Kidney epithelial cell (primary cell): ENCODE results near the gene EIF4ENIF1. TPM values are rescaled to one million over a fixed set of nuclear protein-coding genes. Genes with fewer than 3 reads are reported as not detected.
"Not testable (repeated sequence)": the region's sequence is repeated elsewhere in the genome, so short reads cannot be mapped to it uniquely, and the experiment has no call there.

Source experiments
- DNase-seq: peaks from one replicate; pipeline ENCODE4 v3.0.0-alpha.2; 2010; ENCODE audit warnings: low read depth
- H3K27me3 ChIP-seq: 2 replicates; pipeline ENCODE4 v1.6.0; 2011; ENCODE audit warnings: low read length; ENCODE audit not compliant: control insufficient read depth, insufficient read depth
- H3K36me3 ChIP-seq: 2 replicates; pipeline ENCODE4 v1.5.1; 2011; ENCODE audit warnings: low read length; ENCODE audit not compliant: control insufficient read depth, insufficient read depth
- H3K4me3 ChIP-seq: 2 replicates; pipeline ENCODE4 v1.5.1; 2011; ENCODE audit warnings: low read depth, mild to moderate bottlenecking, control low read depth, low read length
- total RNA-seq: library from RNA; depleted of rRNA; stranded (reverse); fragments of >200 nt; gene quantifications from 2 replicates; pipeline ENCODE4 v1.2.3, GENCODE V29; 2015
- TF ChIP-seq, protein P1 (sequence below): IDR thresholded peaks from 2 replicates; pipeline ENCODE4 v1.5.1; 2011; ENCODE audit warnings: mild to moderate bottlenecking, moderate library complexity, low read length, control low read depth, inconsistent platforms; ENCODE audit not compliant: insufficient read depth, poor library complexity, severe bottlenecking

EIF4ENIF1 gene
- total RNA-seq, 1 donor from 2014 or later = 11.9 TPM

- Histone ChIP-seq H3K4me3 (peak within 1 kb of the TSS; percentile 74), H3K27me3 (no peaks in the 10 kb centered on the region), H3K36me3 (no peaks in the 10 kb centered on the region)
- TF ChIP-seq, protein P1, sequence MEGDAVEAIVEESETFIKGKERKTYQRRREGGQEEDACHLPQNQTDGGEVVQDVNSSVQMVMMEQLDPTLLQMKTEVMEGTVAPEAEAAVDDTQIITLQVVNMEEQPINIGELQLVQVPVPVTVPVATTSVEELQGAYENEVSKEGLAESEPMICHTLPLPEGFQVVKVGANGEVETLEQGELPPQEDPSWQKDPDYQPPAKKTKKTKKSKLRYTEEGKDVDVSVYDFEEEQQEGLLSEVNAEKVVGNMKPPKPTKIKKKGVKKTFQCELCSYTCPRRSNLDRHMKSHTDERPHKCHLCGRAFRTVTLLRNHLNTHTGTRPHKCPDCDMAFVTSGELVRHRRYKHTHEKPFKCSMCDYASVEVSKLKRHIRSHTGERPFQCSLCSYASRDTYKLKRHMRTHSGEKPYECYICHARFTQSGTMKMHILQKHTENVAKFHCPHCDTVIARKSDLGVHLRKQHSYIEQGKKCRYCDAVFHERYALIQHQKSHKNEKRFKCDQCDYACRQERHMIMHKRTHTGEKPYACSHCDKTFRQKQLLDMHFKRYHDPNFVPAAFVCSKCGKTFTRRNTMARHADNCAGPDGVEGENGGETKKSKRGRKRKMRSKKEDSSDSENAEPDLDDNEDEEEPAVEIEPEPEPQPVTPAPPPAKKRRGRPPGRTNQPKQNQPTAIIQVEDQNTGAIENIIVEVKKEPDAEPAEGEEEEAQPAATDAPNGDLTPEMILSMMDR = peak; percentile 17
- no peak for DNase-seq
These were observed 6.5 kb upstream of the EIF4ENIF1 start, which contains the start of gene SFI1 for GRCh38 chr22:31496007-31496734. Gene SFI1 (plus strand): TSS chr22:31496536. CDS start chr22:31508285, 11,749 bp downstream.

- Histone ChIP-seq H3K4me3 (no peak overlapping the region), H3K27me3 (no peaks in the 10 kb centered on the region), H3K36me3 (no peaks in the 10 kb centered on the region)
- DNase-seq = no peak
- TF ChIP-seq, protein P1 = no peak
These were observed 5.7 kb upstream of the EIF4ENIF1 start for GRCh38 chr22:31495343-31495742.

DNA sequence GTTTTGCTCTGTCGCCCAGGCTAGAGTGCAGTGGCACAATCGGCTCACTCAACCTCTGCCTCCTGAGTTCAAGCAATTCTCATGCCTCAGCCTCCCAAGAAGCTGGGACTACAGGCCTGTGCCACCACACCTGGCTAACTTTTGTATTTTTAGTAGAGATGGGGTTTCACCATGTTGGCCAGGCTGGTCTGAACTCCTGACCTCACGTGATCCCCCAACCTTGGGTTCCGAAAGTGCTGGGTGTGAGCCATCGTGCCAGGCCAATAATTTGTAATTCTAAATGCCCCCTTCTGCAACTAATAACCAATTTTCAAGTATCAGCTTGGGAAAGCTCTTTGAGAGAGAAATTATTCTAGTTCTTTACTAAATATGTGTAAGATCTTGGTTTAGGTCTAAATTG, 3.7 kb upstream of the EIF4ENIF1 start:
- not testable (repeated sequence) for H3K27me3 ChIP-seq, H3K4me3 ChIP-seq, H3K36me3 ChIP-seq, DNase-seq

DNA sequence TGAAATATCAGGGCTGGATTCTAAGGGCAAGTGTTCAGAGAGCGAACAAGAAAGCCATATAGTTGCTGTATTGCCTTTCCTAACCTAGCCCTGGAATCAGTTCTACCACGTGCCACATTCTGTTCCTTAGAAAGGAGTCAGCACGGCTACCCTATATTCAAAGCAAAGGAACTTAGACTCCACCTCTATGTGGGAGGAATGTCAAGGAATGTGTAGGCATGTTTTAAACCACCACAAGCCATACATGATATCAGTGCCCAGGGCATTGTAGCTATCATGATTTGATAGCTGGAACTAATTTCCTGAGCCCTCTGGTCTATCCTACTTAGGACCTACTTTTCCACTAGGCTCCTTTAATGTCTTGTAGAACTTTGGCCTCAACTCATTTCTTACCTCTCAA, 2.5 kb upstream of the EIF4ENIF1 start:
- no peak for DNase-seq
- no peaks in the 10 kb centered on the region for H3K36me3 ChIP-seq
- no peak overlapping the region for H3K4me3 ChIP-seq
- TF ChIP-seq, protein P1 = no peak
- no peaks in the 10 kb centered on the region for H3K27me3 ChIP-seq

GRCh38 chr22:31491218-31491962, 1.7 kb upstream of the EIF4ENIF1 start:
- Histone ChIP-seq H3K4me3 (no peak overlapping the region), H3K27me3 (no peaks in the 10 kb centered on the region), H3K36me3 (no peaks in the 10 kb centered on the region)
- TF ChIP-seq, protein P1 = no peak
- DNase-seq = no peak

DNA sequence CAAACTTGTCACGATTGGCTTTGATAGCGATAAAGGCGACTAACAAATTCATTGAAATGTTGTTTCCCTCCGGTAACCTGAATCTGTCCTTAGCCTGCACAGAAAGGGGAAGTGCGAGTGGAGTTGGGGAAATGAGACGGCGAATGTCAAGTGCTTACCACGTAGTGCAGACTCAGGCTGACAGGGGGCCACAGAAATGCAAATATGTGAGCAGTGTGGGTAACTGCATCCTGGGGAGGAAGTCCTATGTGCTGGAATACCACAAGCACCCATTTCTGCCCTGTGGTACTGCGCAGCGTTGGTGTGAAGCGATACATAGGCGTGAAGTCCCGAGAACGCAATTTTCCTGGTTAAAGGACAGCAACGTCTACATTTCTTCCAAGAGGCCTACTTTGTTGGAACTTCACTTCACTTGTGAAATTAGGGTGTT, 869 bp upstream of the EIF4ENIF1 start:
- no peaks in the 10 kb centered on the region for H3K27me3 ChIP-seq
- TF ChIP-seq, protein P1 = no peak
- DNase-seq = no peak
- no peaks in the 10 kb centered on the region for H3K36me3 ChIP-seq
- peak overlapping the region; percentile 71 for H3K4me3 ChIP-seq
